ENCODE data around the gene TMPRSS2. TPM values are rescaled to one million over a fixed set of nuclear protein-coding genes. Genes with fewer than 3 reads are reported as not detected.

TMPRSS2 gene
- total RNA-seq (under 1 TPM in 1 of 4 donors, not detected in 3; 0.10 TPM), polyA plus RNA-seq (under 1 TPM; 0.03 to 0.15 (median 0.09) TPM)
- long read RNA-seq, donor 1 = 0 reads
- long read RNA-seq, donor 2 = 0 reads

GRCh38 chr21:41507521-41508414 lies at the start of gene TMPRSS2:
TSS of gene TMPRSS2 (minus strand) at chr21:41508158. CDS start at chr21:41498133, 10,025 bp downstream.
- Histone ChIP-seq H3K4me1 (no peaks in the 10 kb centered on the region), H3K9me3 (no peaks in the 10 kb centered on the region), H3K4me3 (no peak within 1 kb of the TSS), H3K36me3 (ENCODE audit: insufficient read depth in 1 of 2, low read depth in 1 of 2) (no peaks in the 10 kb centered on the region), H3K27me3 (ENCODE audit: insufficient read depth in 3 of 3, low read length in 2 of 3) (peaks cover 0 to 50% (median 8%) of the 10 kb centered on the region in 3 donors), H3K27ac (no peak within 1 kb of the TSS)
- ATAC-seq = no peak
- intact Hi-C loops (cut with DNase I) = no loop called here
- TF ChIP-seq CTCF (IDR thresholded peaks at IDR 0.05) = no peak
- no peak for DNase-seq
- WGBS, 3 donors = 1% methylated on average over 57 to 85 of the region's 85 CpGs

GRCh38 chr21:41555057-41555456 lies 47.1 kb upstream of the TMPRSS2 start:
- intact Hi-C loops (cut with DNase I) = no loop called here
- H3K4me1 ChIP-seq = no peaks in the 10 kb centered on the region
- H3K27ac ChIP-seq = no peak overlapping the region
- H3K4me3 ChIP-seq = no peak overlapping the region
- H3K27me3 ChIP-seq (ENCODE audit: insufficient read depth in 3 of 3, low read length in 2 of 3) = peaks cover 0 to 5% (median 0%) of the 10 kb centered on the region in 3 donors
- H3K36me3 ChIP-seq (ENCODE audit: insufficient read depth in 1 of 2, low read depth in 1 of 2) = no peaks in the 10 kb centered on the region
- DNase-seq (no peak), ATAC-seq (no peak)
- no peak for TF ChIP-seq CTCF (IDR thresholded peaks at IDR 0.05)
- WGBS, 3 donors = 82 to 94% (median 86%) methylated on average over 1 of the region's 1 CpG
- H3K9me3 ChIP-seq = no peaks in the 10 kb centered on the region

DNA sequence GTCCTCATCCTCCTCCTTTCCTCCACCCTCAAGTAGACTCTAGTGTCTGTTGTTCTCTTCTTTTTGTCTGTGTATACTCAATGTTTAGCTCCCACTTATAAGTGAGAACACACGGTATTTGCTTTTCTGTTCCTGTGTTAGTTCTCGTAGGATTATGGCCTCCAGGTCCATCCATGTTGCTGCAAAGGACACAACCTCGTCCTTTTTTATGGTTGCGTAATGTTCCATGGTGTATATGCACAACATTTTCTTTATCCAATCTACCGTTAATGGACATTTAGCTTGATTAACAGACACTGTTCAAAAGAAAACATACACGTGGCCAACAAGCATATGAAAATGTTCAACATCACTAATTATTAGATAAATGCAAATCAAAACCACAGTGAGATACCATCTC lies 44.3 kb upstream of the TMPRSS2 start:
- Histone ChIP-seq H3K27ac (no peak overlapping the region), H3K9me3 (no peaks in the 10 kb centered on the region), H3K4me3 (no peak overlapping the region), H3K4me1 (no peaks in the 10 kb centered on the region), H3K27me3 (ENCODE audit: insufficient read depth in 3 of 3, low read length in 2 of 3) (peaks cover 0 to 9% (median 0%) of the 10 kb centered on the region in 3 donors), H3K36me3 (ENCODE audit: insufficient read depth in 1 of 2, low read depth in 1 of 2) (no peaks in the 10 kb centered on the region)
- WGBS, 3 donors = 86 to 88% (median 87%) methylated on average over 6 of the region's 6 CpGs
- intact Hi-C loops (cut with DNase I) = no loop called here
- TF ChIP-seq CTCF (IDR thresholded peaks at IDR 0.05) = no peak
- DNase-seq = no peak
- ATAC-seq = no peak

DNA sequence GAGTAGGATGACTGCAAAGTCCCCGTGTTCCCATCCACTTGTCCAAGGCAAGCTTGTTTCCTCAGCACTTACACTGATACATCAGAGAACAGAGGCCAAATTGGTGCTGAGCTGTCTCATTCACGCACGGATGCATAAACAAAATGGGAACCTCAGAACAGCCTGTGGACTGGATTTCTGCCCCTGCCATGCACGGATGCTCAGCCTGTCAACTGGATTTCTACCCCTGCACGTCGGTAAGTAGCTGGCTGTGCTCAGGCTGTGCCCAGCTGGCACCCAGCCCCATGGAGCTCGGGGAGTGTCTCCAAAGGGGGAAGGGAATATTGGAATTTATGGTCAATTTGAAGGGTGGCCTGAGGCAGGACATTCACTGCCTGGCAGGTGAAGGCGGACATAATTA lies 40.8 kb upstream of the TMPRSS2 start:
- H3K9me3 ChIP-seq = no peaks in the 10 kb centered on the region
- H3K27me3 ChIP-seq (ENCODE audit: insufficient read depth in 3 of 3, low read length in 2 of 3) = peaks cover 0 to 13% (median 0%) of the 10 kb centered on the region in 3 donors
- no peaks in the 10 kb centered on the region for H3K4me1 ChIP-seq
- H3K36me3 ChIP-seq (ENCODE audit: insufficient read depth in 1 of 2, low read depth in 1 of 2) = no peaks in the 10 kb centered on the region
- no peak for DNase-seq
- no peak for ATAC-seq
- H3K4me3 ChIP-seq = no peak overlapping the region
- no peak overlapping the region for H3K27ac ChIP-seq
- TF ChIP-seq CTCF (IDR thresholded peaks at IDR 0.05) = no peak
- WGBS, 3 donors = 36 to 55% (median 43%) methylated on average over 8 of the region's 8 CpGs
- intact Hi-C loops (cut with DNase I) = no loop called here

Measured in psoas muscle (tissue), 8 donors.